D721Med (cell line): ENCODE data around the gene TNFRSF9.
"Not testable (repeated sequence)": the region's sequence is repeated elsewhere in the genome, so short reads cannot be mapped to it uniquely, and the experiment has no call there.

Source experiments
- DNase-seq: peaks from one replicate; pipeline ENCODE4 v3.0.0; 2011; ENCODE audit warnings: low spot score; ENCODE audit not compliant: insufficient read length
- FAIRE-seq: peaks from 2 replicates; lab custom pipeline; 2011; peaks lifted over from hg19 to GRCh38; lab: Jason Lieb, UNC
- TF ChIP-seq, protein P1 (sequence below): IDR thresholded peaks from 2 replicates; pipeline ENCODE4 v1.5.1; 2012; ENCODE audit warnings: mild to moderate bottlenecking, control low read depth; ENCODE audit not compliant: insufficient read depth; ENCODE audit errors: missing control alignments

The TNFRSF9 gene

GRCh38 chr1:7960867-7961215 is 20.2 kb upstream of the TNFRSF9 start:
- FAIRE-seq (no peak), DNase-seq (no peak)
- TF ChIP-seq, protein P1, sequence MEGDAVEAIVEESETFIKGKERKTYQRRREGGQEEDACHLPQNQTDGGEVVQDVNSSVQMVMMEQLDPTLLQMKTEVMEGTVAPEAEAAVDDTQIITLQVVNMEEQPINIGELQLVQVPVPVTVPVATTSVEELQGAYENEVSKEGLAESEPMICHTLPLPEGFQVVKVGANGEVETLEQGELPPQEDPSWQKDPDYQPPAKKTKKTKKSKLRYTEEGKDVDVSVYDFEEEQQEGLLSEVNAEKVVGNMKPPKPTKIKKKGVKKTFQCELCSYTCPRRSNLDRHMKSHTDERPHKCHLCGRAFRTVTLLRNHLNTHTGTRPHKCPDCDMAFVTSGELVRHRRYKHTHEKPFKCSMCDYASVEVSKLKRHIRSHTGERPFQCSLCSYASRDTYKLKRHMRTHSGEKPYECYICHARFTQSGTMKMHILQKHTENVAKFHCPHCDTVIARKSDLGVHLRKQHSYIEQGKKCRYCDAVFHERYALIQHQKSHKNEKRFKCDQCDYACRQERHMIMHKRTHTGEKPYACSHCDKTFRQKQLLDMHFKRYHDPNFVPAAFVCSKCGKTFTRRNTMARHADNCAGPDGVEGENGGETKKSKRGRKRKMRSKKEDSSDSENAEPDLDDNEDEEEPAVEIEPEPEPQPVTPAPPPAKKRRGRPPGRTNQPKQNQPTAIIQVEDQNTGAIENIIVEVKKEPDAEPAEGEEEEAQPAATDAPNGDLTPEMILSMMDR, result no peak

DNA sequence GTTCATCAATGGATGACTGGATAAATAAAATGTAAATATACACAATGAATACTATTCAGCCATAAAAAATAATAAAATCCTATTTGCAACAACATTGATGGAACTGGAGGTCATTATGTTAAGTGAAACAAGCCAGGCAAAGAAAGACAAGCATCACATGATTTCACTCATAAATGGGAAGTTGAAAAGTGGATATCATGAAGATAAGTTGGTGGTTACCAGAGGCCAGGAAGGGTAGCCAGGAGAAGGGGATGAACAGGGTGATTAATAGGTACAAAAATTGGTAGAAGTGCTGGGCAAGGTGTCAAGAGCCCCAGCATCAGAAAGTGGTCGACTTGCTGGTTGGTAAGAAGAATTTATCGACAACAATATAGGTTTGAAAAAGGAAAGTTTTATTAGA is 19.5 kb upstream of the TNFRSF9 start:
- DNase-seq, result no peak
- FAIRE-seq, result no peak
- TF ChIP-seq, protein P1, result no peak

- DNase-seq, result no peak
- TF ChIP-seq, protein P1, result no peak
- no peak for FAIRE-seq
Observed at GRCh38 chr1:7956218-7957032, 15.8 kb upstream of the TNFRSF9 start.

GRCh38 chr1:7954683-7955082 is 14.0 kb upstream of the TNFRSF9 start:
- no peak for FAIRE-seq
- DNase-seq, result no peak
- TF ChIP-seq, protein P1, result no peak

DNA sequence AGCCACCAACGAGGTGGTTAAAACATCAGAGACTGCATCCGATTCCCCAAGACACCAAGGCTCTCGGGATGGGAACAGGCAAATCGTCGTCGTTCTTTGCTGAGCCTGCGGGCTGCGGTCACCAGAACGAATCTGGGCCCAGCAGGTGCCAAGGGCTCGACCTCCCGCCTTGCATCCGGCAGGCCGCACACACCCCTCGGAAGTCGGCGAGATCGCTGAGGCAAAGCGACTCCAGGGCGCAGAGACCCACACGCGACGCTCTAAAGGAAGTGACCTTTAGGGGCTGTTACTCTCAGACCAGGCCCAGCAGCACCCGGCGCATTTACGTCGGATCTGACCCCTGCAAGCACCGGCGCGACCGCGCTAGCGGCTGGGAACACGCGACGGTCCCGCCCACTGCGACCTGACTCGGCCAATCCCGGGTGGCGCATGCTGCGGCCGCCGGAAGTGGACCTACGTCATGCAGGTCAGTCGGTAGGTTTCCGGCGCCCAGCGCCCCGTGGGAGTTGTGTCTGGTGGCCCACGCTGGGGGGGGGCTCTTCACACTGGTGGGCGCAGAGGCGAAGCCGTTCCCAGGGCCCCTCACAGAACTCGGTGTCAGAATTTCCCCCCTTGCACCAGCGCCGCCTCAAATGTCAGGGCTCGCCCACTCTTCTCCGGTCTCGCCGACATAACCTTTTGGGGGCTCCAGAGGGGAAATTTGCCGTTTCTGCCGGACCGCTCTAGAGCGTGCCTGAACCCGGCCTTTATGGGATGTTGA is 13.4 kb upstream of the TNFRSF9 start:
- DNase-seq (no peak), FAIRE-seq (no peak)
- TF ChIP-seq, protein P1, result no peak

DNA sequence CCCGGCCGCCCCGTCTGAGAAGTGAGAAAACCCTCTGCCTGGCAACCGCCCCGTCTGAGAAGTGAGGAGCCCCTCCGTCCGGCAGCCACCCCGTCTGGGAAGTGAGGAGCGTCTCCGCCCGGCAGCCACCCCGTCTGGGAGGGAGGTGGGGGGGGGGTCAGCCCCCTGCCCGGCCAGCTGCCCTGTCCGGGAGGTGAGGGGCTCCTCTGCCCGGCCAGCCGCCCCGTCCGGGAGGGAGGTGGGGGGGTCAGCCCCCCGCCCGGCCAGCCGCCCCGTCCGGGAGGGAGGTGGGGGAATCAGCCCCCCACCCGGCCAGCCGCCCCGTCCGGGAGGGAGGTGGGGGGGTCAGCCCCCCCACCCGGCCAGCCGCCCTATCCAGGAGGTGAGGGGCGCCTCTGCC is 12.2 kb upstream of the TNFRSF9 start:
- FAIRE-seq, DNase-seq: not testable (repeated sequence)

GRCh38 chr1:7948960-7949359 is 8.3 kb upstream of the TNFRSF9 start:
- FAIRE-seq (no peak), DNase-seq (no peak)
- TF ChIP-seq, protein P1, result no peak
